Activated CD4-positive, alpha-beta T cell treated with anti-CD3 and anti-CD28 coated beads, Interleukin-2, amount 50 U/mL, for 16 hours (primary cell): ENCODE data around the gene OMA1.
"Not testable (repeated sequence)": the region's sequence is repeated elsewhere in the genome, so short reads cannot be mapped to it uniquely, and the experiment has no call there.

Experiments
- DNase-seq: peaks from one replicate; pipeline ENCODE4 v3.0.0-alpha.2; 2020

OMA1 gene

DNA sequence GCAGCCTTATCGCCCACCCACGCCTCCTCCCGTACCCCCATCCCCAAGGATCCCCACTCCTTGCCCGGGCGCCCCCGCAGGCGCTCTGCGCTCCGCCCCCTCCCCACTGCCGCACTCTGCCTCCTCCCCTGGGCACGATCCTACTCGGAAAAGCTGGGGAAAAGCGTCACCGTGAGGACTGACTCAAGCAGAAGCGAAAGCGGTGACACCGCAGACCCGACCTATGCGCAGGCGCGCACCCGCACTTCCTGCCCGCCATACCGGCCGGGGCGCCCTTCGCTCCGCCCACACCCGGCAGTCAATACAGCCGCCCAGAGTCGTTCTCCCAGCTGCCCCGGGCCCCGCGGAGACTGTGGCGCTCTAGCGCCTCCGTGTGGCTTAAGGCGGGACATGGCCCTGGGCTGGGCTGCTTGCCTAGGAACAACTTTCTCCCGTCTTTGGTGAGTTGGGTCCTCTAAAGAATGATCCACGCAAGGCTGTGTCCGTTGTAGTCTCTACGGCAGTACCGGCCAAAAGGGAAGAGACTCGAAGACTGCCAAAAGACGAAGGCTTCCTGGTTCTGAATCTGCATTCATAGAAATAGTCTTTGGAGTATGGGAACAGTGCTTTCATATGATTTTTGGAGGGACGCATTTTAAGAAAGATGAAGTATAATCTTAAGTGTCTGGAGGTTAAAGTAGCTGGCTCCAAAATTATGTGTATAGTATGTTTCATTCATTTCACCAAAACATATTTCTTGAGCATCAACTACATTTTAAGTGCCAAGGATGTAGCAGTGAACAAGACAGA is at the start of gene OMA1:
TSS of gene OMA1 (minus strand) at position 207 of the 789 bp plus-strand sequence. CDS start 7,432 bp downstream, outside the sequence.
- DNase-seq: peak; percentile 98

DNA sequence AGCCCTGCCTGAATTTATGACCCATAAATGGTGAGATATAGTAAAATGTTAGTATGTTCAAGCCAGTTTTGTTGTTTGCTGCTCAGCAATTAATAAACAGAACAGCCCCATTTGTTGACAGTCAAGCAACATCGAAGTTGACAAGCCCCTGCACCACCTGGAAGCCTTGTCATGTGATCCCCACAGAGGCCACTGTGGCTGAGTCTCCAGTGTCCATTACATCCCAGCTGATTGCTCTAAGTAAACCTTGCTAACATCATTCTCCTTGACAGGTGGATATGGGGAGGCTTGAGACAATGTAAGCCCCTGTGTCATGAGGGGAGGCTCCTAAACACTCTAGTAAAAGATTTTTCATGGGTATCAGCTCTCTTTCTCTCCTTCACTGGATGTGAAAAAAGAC is 48.0 kb upstream of the OMA1 start:
- DNase-seq: no peak

DNA sequence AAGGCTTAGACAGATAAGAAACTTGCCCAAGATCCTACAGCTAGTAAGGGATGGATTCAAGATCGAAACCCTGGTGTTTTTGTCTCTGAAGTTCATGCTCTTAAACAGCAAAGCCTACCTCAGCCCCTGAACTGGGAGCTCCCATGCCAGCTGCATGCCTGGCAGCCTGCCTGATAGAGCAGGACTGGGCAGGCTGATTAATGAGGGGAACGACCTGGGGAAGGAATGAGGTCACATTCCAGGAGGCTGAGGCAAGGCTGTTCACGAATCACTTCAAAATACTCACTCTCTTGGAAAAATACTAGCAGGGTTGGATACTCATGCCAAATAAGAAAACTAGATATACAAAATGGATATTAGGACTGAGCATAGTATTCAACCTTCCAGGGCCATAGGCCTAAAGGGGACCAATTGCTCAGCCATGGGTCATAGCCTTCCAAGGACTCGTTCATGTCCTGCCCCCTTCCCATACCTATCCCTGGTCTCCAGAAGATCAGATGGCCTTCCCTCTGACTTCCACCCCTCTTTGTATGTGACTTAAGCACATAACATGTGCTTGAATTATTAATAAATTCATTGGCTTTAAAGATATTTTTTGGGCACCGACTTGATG is 46.1 kb upstream of the OMA1 start:
- no peak for DNase-seq

DNA sequence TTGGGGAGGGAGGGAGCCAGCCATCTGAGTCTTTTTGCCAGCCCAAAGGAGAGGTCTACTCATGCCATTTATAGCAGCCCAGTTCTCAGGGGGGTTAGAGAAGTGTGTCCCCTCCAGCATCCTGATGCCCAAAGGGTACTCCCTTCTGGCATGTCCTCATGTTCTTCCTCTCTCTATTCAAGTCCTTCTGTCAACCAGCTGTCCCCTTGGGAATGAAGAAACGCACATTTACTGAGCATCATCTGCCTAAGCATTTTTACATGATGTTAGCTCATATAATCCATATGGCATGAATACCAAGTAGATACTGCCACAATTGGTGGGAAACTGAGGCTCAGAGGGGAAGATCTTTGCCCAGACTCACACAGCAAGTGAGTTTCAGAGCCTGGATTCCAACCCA is 45.3 kb upstream of the OMA1 start:
- no peak for DNase-seq

DNA sequence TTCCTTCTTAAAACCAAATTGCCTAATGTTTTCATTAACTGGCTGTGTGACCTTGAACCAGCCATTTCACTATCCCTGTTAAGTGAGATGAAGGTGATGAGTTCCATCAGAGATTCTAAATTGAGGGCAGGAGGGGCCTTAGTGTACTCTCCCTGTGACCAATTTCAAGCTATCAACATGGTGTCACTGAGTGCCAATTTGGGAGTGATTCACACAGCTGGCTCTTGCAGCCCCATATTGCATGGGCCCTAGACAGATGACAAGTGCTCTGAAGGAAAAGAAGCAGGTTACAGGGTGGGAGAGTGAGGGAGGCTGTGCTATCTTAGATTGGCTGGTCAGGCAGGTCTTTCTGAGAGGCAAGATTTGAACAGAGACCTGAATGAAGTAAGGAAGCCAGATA is 43.5 kb upstream of the OMA1 start:
- DNase-seq: no peak

DNA sequence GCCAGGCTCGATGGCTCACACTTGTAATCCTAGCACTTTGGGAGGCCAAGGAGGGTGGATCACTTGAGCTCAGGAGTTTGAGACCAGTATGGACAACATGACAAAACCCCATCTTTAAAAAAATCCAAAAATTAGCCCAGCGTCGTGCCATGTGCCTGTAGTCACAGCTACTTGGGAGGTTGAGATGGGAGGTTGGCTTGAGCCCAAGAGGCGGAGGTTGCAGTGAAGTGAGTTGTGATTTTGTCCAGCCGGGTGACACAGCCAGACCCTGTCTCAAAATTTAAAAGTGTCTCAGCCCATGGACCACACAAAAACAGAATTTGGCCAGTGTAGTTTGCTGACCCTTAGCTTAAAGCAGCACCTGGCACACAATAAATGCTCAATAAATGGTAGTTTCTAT is 41.9 kb upstream of the OMA1 start:
- no peak for DNase-seq

DNA sequence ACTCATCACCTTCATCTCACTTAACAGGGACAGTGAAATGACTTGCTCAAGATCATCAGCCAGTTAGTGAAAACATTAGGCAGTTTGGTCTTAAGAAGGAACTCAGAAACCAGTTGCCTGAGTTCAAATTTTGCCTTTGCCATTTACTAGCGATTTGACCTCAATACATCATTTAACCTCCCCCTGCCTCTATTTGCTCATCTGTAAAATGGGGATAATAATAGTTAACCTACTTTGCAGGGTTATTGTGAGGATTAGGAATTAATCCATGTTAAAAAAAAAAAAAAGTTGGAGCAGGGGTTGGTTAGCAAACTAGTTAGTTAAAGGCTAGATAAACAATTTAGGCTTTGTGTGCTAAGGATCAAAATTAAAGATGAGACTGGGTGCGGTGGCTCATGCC is 41.1 kb upstream of the OMA1 start:
- no peak for DNase-seq

DNA sequence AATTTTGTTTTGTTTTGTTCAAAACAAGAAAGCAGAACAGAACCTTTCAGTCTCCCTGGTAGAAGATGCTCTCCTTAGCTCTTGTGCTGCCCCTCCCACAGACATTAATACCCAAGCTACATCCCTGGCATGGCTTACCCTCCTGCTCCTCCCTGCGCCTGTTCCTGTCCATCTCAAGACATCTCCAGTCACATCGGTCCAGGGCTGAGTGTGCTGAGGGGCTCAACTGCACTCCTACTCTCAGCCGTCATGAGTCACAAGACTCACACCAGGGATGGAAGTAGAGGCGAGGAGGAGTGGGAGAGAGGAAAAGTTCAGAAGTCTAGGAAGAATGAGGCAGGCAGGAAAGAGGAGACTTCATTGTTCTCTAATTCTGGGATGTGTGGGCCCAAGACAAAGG is 39.7 kb upstream of the OMA1 start:
- no peak for DNase-seq

DNA sequence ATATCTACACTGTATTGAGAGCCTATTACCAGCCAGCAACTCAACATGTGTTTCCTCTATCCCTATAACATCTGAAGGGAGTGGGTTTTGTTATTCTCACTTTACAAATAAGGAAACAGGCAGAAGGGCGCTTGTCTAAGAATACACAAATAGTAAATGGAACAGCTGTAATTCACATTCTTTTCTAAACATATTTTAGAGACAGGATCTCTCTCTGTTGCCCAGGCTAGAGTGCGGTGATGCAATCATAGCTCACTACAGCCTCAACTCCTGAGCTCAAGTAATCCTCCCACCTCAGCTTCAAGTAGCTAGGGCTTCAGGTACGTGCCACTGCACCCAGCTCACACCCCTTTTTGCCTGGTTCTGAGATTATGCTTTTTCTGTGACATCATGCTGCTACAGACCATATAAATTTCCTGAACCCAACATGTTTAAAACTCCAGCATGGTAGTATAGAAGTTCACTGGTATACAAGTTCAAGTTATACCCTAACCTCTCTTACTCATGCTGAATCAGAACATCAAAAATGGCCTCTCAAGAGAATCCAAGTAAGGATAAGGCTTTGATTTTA is 39.1 kb upstream of the OMA1 start:
- DNase-seq: no peak

DNA sequence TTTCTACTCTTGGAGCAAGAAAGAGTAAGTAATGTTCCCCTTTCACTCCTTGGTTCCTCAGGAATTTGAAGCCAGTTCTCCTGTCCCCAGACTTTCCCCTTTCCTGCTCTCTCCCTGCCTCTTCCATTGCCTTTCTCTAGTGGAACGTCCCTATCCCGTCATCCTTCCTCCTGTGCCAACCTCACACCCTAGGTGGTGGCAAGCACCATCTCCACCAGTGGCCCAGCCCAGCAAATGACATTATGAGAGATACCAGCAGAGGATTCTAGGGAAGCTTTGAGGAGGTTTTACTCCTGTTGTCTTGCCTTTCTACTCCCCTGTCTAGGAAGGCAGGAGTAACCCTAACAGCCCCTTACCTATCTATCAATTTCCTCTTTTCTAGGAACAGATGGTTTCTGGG is 38.6 kb upstream of the OMA1 start:
- DNase-seq: no peak

DNA sequence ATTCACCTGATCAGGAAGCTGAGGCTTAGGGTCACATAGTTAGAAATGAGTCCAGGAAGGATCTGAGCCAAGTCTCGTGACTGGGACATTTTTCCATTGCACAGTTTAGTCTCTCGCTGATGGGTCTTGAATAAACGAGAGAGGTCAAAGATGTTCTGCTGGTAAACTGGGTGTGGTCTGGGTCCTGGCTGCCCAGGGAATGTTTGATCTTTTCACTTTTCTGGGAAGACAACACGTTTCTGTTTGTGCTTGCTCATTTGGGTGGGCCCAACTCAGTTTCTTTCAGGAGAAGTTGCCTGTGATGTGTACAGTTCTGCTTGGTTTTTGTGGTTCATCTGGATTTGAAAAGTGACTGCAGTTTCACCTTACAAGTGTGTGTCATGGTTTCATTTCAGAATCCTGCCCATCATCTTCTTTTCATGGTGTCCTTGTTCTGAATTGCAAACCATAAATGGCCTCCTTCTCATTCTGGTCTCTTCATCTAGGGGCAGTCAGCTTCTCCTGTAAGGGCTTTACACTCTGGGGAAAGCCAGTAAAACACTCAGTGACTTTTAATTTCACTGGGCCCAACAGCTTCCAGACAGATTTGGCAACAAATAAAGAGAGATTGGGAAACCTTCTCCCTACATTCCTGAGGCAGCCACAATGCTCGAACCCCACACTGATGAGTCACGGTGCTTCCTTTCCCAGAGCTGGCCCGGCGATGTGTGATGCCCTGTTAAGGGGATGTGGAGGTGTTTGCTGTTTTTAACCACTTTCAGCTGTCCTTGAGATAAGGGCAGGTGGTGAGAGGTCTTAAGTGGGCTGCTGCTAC is 37.8 kb upstream of the OMA1 start:
- peak; percentile 30 for DNase-seq

DNA sequence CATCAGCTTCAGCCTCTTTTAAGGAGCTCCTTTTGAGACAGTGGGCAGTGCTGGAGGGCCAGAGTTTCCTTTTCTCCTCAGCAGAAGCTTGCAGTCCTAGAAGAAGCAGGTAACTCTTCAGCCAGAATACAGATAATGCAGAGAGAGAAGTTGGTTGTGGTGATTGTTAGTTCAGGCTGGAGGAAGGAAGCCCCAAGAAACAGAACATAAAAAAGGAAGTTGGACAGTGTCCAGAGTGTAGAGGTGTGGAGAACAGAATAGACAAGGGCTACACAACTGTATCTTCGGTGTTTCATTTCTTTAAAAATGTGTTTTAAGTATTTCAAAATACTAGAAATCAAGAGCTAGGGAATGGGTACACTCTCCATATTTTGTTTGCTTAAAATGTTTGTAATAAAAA is 37.0 kb upstream of the OMA1 start:
- no peak for DNase-seq

DNA sequence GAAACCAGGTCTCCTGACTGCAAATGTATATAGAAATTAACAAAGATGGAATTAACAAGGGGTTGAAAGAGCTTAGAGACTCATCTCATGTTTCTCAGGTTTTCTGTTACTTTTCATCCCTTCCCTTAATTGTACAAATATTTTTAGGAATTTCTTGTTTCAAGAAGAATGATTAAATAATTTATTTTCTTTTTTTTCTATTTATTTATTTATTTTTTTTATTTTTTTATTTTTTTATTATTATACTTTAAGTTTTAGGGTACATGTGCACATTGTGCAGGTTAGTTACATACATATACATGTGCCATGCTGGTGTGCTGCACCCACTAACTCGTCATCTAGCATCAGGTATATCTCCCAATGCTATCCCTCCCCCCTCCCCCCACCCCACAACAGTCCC is 35.6 kb upstream of the OMA1 start:
- DNase-seq: not testable (repeated sequence)

DNA sequence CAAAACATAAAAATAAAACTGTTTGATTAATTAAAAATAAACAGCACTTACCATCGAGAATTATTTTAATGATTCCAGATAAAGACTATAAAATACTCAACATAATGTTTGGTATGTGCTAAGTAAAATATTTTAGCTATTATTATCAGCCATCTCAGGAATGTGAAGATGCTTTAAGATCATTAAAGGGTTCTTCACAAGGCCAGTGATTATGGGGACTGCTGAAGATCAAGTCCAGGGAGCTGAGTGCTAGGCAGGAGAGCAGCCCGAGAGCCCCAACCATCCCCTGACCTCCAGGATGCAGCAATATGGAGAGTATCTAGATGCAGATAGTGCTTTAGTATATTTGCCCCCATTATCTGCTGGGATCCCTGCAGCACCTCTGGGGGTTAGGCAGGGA is 35.1 kb upstream of the OMA1 start:
- DNase-seq: no peak

DNA sequence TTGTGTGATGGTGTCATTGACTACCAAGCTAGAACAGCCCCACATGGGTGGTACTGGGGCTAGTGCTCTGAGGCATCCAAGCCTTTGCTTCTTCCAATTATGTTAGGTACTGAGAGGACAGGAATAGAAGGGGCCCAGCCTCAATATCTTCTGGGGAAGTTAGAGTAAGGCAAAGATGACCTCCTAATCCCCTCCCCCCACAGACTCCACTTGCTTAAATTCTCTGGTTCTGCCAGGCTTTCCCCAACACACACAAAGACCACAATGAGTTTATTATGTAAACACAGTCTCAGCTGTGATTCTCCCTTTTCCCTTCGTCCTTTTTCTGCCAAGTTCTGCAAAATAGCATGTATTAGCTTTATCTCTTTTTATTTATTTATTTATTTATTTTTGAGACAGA is 33.7 kb upstream of the OMA1 start:
- DNase-seq: no peak

DNA sequence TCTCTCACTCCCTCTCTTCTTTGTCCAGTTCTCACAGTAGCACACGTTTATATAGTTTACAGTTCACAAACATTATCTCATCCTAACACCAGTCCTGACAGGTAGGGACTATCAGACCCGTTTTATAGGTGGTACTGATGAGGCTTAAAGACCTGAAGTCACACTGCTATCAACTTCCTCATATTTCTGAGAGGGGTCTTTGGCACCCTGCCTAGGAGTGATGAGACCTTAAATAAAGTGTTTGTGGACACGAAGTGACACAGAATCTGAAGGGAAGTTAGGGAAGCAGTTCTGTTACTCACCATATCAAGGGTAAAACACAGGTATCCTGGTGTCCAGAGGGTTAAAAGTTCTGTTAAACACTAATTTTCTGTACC is 31.1 kb upstream of the OMA1 start:
- DNase-seq: no peak

DNA sequence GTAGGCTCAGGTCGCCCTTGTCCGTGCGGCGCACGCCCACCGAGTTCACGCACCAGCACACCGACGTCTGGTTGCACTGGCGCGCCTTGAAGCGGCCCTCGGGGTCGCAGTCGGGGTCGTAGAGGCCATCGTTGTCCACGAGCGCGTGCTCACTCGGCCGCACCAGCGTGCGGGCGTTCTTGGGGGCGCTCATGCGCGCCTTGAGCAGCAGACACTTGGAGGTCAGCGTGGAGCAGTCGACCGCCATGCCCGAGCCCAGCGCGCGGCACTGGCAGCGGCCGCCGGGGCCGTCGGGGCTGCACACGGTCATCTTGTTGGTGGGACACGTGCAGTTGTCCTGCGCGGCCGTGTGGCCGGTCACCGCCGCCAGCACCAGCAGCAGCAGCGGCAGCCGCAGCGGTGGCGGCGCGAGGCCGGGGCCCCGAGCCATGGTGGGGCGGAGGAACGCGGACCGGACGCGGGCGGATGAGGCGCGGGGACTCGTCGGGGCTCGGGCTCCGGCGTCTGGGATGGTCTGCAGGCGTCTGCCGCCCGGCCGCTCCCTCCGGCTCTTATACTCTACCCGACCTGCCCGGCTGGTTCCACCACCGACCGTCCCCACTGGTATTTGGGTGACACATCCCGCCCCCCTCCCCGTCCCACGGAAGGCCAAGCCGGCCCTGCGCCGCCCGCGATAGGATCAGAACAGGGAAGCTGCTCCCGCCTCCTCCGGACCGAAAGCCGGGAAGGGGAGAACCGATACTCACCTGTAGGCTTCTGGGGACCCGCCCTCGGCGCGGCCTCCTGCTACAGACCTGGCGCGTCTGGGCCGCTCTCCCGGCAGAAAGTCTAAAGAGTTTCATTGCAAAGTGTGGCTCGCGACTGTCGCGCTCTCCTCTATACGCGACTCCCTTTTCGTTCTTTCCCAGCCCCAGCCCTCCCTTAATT is 30.5 kb upstream of the OMA1 start, which contains the start of gene TACSTD2:
TSS of gene TACSTD2 (minus strand) at position 526 of the 927 bp plus-strand sequence. CDS start at position 430, 96 bp downstream.
- DNase-seq: no peak

DNA sequence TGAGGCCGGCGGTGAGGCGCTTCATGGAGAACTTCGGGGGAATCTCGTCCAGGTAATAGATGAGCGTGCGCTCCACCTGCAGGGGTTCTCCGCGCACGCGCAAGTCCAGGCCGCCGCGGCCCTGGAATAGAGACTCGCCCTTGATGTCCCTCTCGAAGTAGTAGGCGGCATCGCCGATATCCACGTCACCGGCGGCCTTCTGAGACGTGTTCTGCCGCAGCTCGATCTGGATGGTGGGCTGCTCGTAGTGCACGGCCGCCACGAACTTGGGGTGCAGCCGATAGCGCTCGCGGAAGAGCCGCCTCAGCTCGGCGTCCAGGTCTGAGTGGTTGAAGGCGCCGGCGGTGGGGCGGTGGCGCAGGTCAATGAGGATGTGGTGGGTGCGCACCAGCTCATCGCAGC is 29.8 kb upstream of the OMA1 start:
- DNase-seq: no peak

DNA sequence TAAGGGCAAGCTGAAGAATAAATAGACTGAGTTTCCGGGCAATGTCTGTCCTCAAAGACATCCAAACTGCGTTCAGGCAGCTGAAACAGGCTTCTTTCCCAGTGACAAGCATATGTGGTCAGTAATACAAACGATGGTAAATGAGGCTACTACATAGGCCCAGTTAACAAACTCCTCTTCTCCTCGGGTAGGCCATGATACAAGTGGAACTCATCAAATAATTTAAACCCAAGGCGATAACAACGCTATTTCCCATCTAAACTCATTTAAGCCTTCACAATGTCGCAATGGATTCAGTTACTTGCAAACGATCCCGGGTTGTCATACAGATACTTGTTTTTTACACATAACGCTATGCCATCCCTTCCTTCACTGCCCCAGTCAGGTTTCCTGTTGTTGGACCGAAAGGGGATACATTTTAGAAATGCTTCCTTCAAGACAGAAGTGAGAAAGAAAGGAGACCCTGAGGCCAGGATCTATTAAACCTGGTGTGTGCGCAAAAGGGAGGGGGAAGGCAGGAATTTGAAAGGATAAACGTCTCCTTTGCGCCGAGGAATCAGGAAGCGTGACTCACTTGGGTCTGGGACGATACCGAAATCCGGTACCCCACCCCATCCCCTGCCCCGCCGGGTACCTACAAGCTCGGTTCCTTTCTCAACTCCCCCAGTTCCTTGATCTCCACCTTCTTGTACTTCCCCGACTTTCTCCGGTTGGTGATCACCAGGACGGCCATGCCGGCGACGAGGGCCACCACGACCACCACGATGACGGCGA is 29.2 kb upstream of the OMA1 start:
- DNase-seq: no peak

DNA sequence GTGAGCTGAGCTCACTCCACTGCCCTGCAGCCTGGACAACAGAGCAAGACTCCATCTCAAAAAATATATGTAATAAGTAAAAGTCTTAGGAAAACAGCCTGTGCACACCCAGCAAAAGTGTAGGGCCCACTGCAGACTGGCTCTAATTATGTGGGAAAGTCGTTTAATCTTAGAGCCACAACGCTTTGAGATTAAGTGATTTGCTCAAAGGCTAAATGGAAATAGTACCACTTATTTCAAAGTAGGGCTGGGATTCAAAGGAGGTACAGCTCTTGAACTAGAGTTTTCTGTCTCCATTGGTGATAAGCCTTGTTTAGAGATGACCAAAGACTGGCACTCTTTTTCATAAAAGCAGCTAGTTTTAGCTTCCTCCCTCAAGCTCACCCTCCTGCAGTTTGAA is 28.3 kb upstream of the OMA1 start:
- no peak for DNase-seq
